Epithelial cell of esophagus (primary cell): ENCODE results near the gene CD48.

ENCODE experiments used
- DNase-seq: peaks from one replicate; pipeline ENCODE4 v3.0.0; 2010; ENCODE audit warnings: low read depth
- H3K4me3 ChIP-seq: 2 replicates; pipeline ENCODE4 v1.5.1; 2011; ENCODE audit warnings: mild to moderate bottlenecking, low read length, control low read depth
- CTCF ChIP-seq: IDR thresholded peaks from 2 replicates; pipeline ENCODE4 v1.5.1; 2011; ENCODE audit warnings: low read depth, mild to moderate bottlenecking, low read length, control low read depth, inconsistent platforms; ENCODE audit not compliant: insufficient read depth; ENCODE audit errors: missing control alignments

The CD48 gene, protein sequence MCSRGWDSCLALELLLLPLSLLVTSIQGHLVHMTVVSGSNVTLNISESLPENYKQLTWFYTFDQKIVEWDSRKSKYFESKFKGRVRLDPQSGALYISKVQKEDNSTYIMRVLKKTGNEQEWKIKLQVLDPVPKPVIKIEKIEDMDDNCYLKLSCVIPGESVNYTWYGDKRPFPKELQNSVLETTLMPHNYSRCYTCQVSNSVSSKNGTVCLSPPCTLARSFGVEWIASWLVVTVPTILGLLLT

GRCh38 chr1:160711602-160712311, at the start of gene CD48:
Gene CD48, minus strand, starts transcription at chr1:160711822. Its CDS starts 59 bp downstream, at chr1:160711763.
- DNase-seq: no peak
- no peak for TF ChIP-seq CTCF
- no peak within 1 kb of the TSS for H3K4me3 ChIP-seq

GRCh38 chr1:160761046-160761445, 49.4 kb upstream of the CD48 start:
- no peak for TF ChIP-seq CTCF
- DNase-seq: no peak

DNA sequence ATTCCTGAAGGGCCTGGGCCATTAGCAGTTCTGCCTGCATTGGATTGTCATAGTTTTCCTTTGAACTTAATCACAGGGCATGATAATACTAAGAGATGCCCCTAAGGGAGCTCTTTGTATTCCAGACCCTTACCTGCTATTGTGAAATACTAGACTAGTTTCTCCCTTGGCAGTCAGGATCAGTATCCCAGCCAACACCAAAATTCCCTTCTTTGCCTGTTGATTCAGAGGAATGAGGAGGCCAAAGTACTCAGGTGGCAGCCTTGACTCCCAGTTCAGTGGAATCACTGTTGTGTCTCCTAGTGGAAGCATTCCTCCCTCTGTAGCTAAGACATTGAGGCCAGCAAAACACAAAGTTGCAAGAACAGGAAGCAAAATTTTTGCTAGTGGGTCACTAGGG, 48.1 kb upstream of the CD48 start:
- no peak for TF ChIP-seq CTCF
- H3K4me3 ChIP-seq: no peak overlapping the region
- no peak for DNase-seq

More at GRCh38 chr1:160761046-160761445, 49.4 kb upstream of the CD48 start:
- H3K4me3 ChIP-seq: no peak overlapping the region

DNA sequence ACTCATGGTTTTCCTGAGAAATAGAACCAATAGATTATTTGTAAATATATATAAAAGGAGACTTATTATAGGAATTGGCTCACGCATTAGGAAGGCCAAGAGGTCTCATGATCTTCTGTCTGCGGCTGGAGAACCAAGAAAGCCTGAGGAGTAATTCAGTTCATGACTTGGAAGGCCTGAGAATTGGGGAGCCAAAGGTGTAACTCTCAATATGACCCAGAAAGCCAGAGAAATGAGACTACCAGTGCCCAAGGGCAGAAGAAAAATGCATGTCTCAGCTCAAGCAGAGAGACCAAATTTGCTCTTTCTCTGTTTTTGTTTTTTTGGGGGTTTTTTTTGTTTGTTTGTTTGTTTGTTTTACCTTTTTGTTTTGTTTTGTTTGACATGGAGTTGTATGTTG, 46.9 kb upstream of the CD48 start:
- no peak overlapping the region for H3K4me3 ChIP-seq
- no peak for TF ChIP-seq CTCF
- no peak for DNase-seq

DNA sequence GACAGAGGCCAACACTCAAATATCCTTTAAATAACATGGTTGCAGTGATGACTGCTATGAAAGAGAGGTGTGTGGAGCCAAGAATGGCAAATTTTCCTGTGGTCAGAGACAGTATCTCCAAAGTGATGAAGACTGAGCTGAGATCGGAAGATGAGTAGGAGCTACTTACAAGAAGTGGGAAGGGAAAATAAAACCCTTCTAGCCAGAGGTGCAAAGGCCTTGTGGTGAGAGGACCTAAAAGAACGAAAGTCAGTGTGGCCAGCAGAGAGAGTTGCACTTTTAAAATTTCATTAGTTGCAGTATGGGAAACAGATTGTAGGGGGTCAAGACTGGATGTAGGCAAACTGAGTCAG, 45.2 kb upstream of the CD48 start:
- no peak overlapping the region for H3K4me3 ChIP-seq
- TF ChIP-seq CTCF: no peak
- no peak for DNase-seq

DNA sequence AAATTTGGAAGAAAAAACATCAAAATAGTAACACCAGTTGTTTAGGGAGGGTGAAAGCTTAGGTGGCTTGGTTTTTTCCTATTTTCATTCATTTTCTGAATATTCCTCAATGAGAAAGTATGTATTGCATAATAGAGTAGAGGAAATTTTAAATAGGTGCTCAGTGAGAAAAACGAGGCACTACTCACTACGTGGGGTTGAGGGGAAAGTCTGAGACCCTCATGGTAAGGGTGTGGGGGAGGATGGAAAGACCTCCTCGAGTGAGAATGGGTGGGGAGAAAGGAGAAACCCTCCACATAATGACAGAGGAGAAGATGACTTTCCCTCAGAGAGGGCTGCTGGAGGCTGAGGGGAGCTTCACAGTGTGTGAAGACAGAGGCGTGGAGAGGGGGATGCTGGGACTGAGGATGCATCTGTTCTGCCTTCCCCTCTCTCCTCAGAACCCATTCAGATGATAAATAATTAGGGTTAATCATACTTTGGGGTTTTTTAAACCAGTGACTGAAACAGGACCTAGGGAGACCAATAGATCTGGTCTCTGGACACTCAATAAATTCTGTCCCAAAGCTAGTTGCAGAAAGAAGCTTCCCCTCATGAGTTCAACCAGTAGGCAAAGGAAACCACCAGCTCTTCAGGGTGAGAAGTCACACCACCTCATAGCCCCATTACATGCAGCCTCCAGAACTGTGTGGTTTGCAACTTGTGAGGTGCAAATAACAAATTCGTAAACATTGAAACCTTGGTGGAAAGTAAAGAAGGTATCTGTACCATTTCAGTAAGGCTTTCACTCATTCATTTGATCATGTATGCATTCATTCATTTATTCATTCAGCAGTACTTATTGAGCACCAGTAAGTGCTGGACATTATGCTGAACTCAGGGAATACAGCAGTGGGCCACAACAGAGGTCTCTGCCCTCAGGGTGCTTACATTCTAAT, 44.6 kb upstream of the CD48 start:
- H3K4me3 ChIP-seq: no peak overlapping the region
- no peak for DNase-seq
- TF ChIP-seq CTCF: no peak
